RWPE1 (cell line): ENCODE measurements around the gene SLIT1.

Source experiments
- CTCF ChIA-PET: fragments of 350-600 bp; sonication (Branson Sonifier 250); formaldehyde crosslinking; extraction: SDS; loops from one replicate; lab custom pipeline; 2021; lab: Yijun Ruan, JAX
- POLR2A ChIA-PET: fragments of 400-600 bp; formaldehyde crosslinking; extraction: SDS; loops from one replicate; lab custom pipeline; 2020; ENCODE audit warnings: antibody characterized with exemption; ENCODE audit not compliant: low non-redundant PET; lab: Yijun Ruan, JAX
- DNase-seq: peaks from one replicate; pipeline ENCODE4 v3.0.0; 2012; ENCODE audit warnings: low spot score
- H3K27ac ChIP-seq: fragments of 450-650 bp; 2 replicates; pipeline ENCODE4 v1.5.1; 2017
- TF ChIP-seq, protein P1 (sequence below): fragments of 450-650 bp; conservative IDR thresholded peaks from 2 replicates; pipeline ENCODE4 v1.5.1; 2017; ENCODE audit warnings: low read depth, mild to moderate bottlenecking

Gene SLIT1

DNA sequence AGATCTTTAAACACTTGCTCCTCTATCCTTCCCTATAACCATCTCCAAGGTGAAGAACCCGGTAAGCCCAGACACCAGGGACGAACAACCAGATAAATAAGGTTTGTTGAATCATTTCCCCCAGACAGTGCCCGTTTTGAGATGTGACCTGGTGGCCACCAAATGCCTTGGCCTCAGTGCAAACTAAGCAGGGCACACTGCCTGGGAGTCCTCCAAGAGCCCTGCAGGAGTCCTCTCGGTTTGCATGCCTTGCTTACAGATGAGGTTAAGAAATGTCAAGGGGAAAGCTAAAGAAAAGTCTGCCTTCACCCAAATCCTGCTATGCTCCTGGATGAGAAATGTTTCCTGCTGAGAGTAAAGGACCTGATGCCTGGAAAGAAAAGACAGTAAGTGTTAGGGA is 31.6 kb downstream of the SLIT1 start:
- H3K27ac ChIP-seq: no peak overlapping the region
- no peak for DNase-seq
- TF ChIP-seq, protein P1, sequence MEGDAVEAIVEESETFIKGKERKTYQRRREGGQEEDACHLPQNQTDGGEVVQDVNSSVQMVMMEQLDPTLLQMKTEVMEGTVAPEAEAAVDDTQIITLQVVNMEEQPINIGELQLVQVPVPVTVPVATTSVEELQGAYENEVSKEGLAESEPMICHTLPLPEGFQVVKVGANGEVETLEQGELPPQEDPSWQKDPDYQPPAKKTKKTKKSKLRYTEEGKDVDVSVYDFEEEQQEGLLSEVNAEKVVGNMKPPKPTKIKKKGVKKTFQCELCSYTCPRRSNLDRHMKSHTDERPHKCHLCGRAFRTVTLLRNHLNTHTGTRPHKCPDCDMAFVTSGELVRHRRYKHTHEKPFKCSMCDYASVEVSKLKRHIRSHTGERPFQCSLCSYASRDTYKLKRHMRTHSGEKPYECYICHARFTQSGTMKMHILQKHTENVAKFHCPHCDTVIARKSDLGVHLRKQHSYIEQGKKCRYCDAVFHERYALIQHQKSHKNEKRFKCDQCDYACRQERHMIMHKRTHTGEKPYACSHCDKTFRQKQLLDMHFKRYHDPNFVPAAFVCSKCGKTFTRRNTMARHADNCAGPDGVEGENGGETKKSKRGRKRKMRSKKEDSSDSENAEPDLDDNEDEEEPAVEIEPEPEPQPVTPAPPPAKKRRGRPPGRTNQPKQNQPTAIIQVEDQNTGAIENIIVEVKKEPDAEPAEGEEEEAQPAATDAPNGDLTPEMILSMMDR: no peak
- CTCF ChIA-PET: interaction anchor here (1.4 kb wide), 1 partner anchor 43 kb away, joined by 3 read pairs; no protein-coding TSS in a partner anchor
- POLR2A ChIA-PET: no interaction called here

DNA sequence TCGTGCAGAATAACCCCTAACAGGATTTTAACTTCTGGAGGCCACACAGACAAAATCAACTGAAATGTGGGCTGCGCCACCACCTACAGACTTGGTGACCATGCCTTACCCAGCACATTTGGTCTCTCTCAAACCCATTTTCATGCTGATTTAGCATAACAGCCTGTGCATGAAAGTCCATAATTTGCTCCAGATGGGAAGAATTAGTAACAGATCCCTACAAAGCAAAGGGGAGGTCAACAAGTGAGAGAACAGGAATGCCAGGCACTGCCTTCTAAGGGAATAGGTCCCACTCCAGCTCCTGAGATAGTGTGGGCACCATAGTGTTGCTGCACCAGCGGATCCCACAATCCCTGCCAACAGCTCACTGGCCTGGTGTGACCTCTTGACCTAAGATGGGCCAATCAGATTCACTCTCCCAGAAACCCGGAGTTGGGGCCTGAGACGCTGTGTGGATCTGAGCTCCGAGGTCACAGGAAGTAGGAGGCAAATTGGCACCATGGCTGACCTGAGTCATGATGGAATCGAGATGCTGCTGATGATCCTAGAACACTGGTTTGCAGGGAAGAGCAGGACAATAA is 32.4 kb downstream of the SLIT1 start:
- TF ChIP-seq, protein P1: no peak
- ChIA-PET CTCF (no interaction called here), POLR2A (no interaction called here)
- DNase-seq: no peak
- no peak overlapping the region for H3K27ac ChIP-seq

DNA sequence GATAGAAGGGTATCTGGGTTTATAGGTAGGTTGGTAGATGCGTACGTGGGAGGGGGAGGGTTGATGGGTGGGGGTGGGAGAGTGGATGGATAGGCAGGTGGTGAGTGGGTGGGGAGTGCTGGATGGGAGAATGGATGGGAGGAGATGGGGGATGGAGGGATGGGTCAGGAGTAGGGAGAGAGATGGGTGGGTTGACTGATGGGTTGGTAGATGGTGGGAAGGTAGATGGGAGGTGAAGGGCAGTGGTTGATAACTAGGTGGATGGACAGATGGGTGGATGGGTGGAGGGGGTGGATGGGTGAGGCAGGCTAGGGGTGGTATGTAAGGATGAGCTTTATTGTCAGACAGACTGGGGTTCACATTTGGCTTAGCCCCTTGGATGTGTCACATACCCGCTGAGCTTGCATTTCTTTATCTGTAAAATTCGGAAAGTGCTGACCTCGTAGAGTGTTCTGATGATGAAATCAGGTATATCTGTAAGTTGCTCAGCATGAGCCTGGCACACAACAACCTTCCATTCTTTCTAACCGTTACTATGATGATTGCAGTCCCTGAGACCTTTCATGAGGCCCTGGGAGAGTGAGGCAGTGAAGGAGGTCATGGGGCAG is 34.3 kb downstream of the SLIT1 start:
- no peak for DNase-seq
- TF ChIP-seq, protein P1: no peak
- ChIA-PET CTCF (interaction anchor here (2.3 kb wide), 1 partner anchor 59 kb away, joined by 8 read pairs; no protein-coding TSS in a partner anchor), POLR2A (no interaction called here)
- H3K27ac ChIP-seq: no peak overlapping the region

DNA sequence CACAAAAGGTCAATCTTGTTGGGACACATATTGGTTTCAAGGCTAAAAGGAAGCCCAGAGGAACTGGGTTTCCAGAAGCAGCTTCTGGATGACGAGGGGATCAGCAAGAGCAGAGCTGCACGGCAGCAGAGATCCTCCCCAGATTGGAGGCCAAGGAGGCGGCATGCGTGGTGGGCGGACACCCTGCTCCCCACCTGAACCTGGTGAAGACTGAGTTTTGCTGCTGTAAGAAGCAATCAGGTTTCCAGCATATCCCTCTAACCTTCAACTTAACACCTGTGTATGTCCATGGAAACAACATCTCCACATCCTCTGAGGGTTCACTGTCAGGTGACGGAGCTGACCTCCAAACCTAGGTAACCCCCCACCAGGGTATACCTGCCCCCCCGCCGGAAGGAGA is 35.1 kb downstream of the SLIT1 start:
- CTCF ChIA-PET: interaction anchor here (0.7 to 2.3 kb wide), 5 partner anchors 60 to 638 kb away, joined by 3 to 9 read pairs (median 5); no protein-coding TSS in a partner anchor
- POLR2A ChIA-PET: no interaction called here
- TF ChIP-seq, protein P1: no peak
- H3K27ac ChIP-seq: no peak overlapping the region
- DNase-seq: no peak

DNA sequence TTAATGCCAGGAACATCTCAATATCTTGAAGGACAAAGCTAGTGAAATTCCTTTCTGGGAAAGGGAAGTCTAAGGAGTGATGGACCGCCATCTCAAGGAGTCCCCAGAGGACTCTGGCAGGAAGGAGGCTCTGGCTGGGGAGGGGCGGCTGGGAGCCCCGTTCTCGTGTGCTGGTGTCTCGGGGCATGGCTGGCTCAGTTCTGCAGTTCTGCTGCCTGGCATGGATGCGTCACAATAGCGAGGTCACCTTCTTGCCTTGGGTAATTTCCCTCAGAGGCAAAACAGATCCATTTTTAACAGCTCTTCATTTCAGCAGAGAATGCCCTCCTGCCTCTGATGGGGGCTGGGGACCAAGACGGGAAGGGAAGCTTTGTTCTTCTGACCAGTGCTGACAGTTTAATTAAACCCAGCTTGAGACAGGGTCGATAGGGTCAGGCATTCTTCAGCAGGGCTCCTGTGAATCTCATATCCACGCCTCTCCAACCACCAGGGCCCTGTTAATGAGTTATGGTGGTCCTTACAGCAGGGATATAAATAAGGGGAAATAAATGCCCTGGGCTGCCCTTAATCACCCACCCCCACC is 35.7 kb downstream of the SLIT1 start:
- ChIA-PET CTCF (interaction anchor here (0.6 to 2.3 kb wide), 6 partner anchors 60 to 637 kb away, joined by 3 to 9 read pairs (median 4); no protein-coding TSS in a partner anchor), POLR2A (no interaction called here)
- TF ChIP-seq, protein P1: no peak
- no peak overlapping the region for H3K27ac ChIP-seq
- no peak for DNase-seq

DNA sequence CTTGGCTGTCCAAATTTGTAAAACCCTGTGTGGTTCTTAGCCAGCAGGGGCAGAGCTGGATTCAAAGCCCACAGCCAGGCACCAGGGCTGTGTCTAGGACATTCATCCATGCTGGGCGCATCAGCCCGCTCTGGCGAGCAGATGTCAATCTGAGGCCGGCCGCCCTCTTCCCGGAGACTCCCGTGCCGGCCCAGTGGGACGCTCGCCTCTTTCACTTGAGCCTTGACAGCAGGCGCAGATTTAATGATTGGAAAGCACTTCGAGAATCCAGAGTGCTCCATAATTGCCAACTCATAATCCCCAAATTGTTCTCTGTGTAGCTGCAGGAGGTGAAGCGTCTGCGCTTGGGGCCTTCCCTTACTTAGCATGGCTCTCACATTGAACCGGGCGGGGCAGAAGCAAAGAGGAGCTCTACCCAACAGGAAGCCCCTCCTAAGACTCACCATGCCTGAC is 36.7 kb downstream of the SLIT1 start:
- no peak for DNase-seq
- CTCF ChIA-PET: interaction anchor here (2.3 kb wide), 1 partner anchor 61 kb away, joined by 8 read pairs; no protein-coding TSS in a partner anchor
- no peak overlapping the region for H3K27ac ChIP-seq
- TF ChIP-seq, protein P1: no peak
- POLR2A ChIA-PET: no interaction called here
